ENCODE data around the gene CTSD.

CTSD gene

GRCh38 chr11:1754376-1755150 lies 9.2 kb downstream of the CTSD start:
- no peak for DNase-seq

- DNase-seq: no peak
Measured at GRCh38 chr11:1753929-1754305, 9.8 kb downstream of the CTSD start.

GRCh38 chr11:1753229-1753928 lies 10.3 kb downstream of the CTSD start:
- DNase-seq: no peak

- no peak for DNase-seq
Measured at GRCh38 chr11:1752907-1753228, 10.9 kb downstream of the CTSD start.

GRCh38 chr11:1751999-1752906 lies 11.5 kb downstream of the CTSD start:
- DNase-seq: no peak

- no peak for DNase-seq
Measured at GRCh38 chr11:1751531-1751921, 12.2 kb downstream of the CTSD start.

GRCh38 chr11:1750840-1751530 lies 12.7 kb downstream of the CTSD start:
- DNase-seq: no peak

GRCh38 chr11:1750481-1750839 lies 13.3 kb downstream of the CTSD start, which contains the start of gene IFITM10:
Gene IFITM10, minus strand, starts transcription at chr11:1750595. Its CDS starts 153 bp downstream, at chr11:1750442.
- no peak for DNase-seq

- DNase-seq: no peak
Measured at GRCh38 chr11:1749395-1750351, 14.1 kb downstream of the CTSD start.

- DNase-seq: no peak
Measured at GRCh38 chr11:1748636-1749394, 14.9 kb downstream of the CTSD start.

- DNase-seq: no peak
Measured at GRCh38 chr11:1747753-1748635, 15.7 kb downstream of the CTSD start.

- DNase-seq: no peak
Measured at GRCh38 chr11:1746956-1747752, 16.6 kb downstream of the CTSD start.

GRCh38 chr11:1746511-1746931 lies 17.2 kb downstream of the CTSD start:
- DNase-seq: no peak

- DNase-seq: no peak
Measured at GRCh38 chr11:1745701-1746320, 17.9 kb downstream of the CTSD start.

GRCh38 chr11:1744891-1745700 lies 18.6 kb downstream of the CTSD start:
- DNase-seq: no peak

GRCh38 chr11:1744137-1744886 lies 19.4 kb downstream of the CTSD start:
- DNase-seq: no peak

- DNase-seq: no peak
Measured at GRCh38 chr11:1743585-1744136, 20.1 kb downstream of the CTSD start.
